ENCODE results near the gene MAP1B. TPM values are rescaled to one million over a fixed set of nuclear protein-coding genes. Genes with fewer than 3 reads are reported as not detected.

Gene MAP1B
- total and polyA plus RNA-seq, 10 of the 15 experiments (the other 5 are each of a cell fraction or from before 2014, with no cell fraction given) = 0.02 to 0.81 (median 0.06) TPM; not detected in 1

DNA sequence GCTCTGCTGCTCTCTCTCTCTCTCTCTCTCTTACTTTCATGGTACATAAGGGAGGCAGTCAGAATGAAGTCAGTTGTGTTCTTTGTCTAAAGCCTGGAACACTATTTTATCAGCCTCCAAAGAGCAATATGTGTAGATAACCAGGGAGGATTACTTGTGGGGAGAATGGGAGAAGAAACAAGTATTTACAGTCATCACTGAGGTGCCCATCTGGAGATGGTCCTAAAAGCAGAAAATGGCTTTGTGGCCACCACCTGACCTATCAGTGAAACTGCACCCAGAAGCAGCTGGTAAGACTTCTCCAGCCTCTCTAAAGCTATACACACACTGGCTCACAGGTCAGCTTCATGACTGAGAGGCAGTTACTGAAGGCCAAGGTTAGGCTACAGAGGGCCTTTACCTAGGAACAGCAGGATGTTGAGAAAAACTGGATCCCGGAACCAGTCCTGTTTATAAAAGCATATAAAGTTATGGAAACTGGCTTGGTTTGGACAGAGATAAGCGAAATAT is 137.6 kb downstream of the MAP1B start:
- SMC1A ChIA-PET (ENCODE audit: uncharacterized antibody, unreplicated experiment) = interaction anchor here (0.6 to 2.6 kb wide), 11 partner anchors 10 to 106 kb away, joined by 3 to 13 read pairs (median 4); no protein-coding TSS in a partner anchor
- H3K36me3 ChIP-seq (ENCODE audit: control insufficient read depth in 2 of 2, insufficient read depth in 2 of 2, low read length in 1 of 2) = peaks cover 0 to 6% of the 10 kb centered on the region in 2 experiments; a peak in 3 of 4 replicates
- 87% methylated on average over 2 of the region's 2 CpGs for WGBS (ENCODE audit: insufficient coverage, insufficient replicate concordance, low lambda C conversion rate, missing lambda C conversion rate)
- in situ Hi-C loops (cut with MboI) = loop anchor here (10.0 kb wide), 1 partner anchor 460 kb away; no protein-coding TSS in a partner anchor
- BruUV-seq (replicated peaks) = no TSS peak
- peaks cover 10% of the 10 kb centered on the region; the same call in 1 of the 2 replicates for H3K4me1 ChIP-seq (ENCODE audit: control insufficient read depth, insufficient read depth, low read length)
- no peaks in the 10 kb centered on the region for H3K27me3 ChIP-seq (replicated peaks in 1 of 2; ENCODE audit: control insufficient read depth in 2 of 2, insufficient read depth in 2 of 2, low read length in 1 of 2)
- no peak for TF ChIP-seq ESRRA (IDR thresholded peaks at IDR 0.05; ENCODE audit: low read length)
- peak; percentile 27; the same call in 1 of the 2 replicates for TF ChIP-seq SMC3 (IDR thresholded peaks at IDR 0.05; ENCODE audit: borderline replicate concordance, low read length)
- TF ChIP-seq, protein P1, sequence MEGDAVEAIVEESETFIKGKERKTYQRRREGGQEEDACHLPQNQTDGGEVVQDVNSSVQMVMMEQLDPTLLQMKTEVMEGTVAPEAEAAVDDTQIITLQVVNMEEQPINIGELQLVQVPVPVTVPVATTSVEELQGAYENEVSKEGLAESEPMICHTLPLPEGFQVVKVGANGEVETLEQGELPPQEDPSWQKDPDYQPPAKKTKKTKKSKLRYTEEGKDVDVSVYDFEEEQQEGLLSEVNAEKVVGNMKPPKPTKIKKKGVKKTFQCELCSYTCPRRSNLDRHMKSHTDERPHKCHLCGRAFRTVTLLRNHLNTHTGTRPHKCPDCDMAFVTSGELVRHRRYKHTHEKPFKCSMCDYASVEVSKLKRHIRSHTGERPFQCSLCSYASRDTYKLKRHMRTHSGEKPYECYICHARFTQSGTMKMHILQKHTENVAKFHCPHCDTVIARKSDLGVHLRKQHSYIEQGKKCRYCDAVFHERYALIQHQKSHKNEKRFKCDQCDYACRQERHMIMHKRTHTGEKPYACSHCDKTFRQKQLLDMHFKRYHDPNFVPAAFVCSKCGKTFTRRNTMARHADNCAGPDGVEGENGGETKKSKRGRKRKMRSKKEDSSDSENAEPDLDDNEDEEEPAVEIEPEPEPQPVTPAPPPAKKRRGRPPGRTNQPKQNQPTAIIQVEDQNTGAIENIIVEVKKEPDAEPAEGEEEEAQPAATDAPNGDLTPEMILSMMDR (IDR thresholded peaks at IDR 0.05 in 2 of 3, conservative IDR thresholded peaks at IDR 0.05 in 1 of 3; ENCODE audit: control insufficient read depth in 2 of 3, extremely low read depth in 1 of 3, insufficient read depth in 1 of 3, low read depth in 3 of 3, low read length in 3 of 3) = peak; percentile 39 to 51 (median 48); a peak in 5 of 6 replicates
- TF ChIP-seq EP300 (IDR thresholded peaks at IDR 0.05; ENCODE audit: borderline replicate concordance in 1 of 2, control insufficient read depth in 1 of 2, low read depth in 2 of 2, low read length in 2 of 2) = no peak
- TF ChIP-seq RAD21 (IDR thresholded peaks at IDR 0.05; ENCODE audit: insufficient read depth, low read depth, low read length) = peak; percentile 56
- no peak for TF ChIP-seq BACH1 (IDR thresholded peaks at IDR 0.05; ENCODE audit: borderline replicate concordance)
- no peak for TF ChIP-seq NFYA (IDR thresholded peaks at IDR 0.05; ENCODE audit: borderline replicate concordance, low read depth, low read length)
- H3K27ac ChIP-seq (ENCODE audit: control insufficient read depth, insufficient read depth) = no peak overlapping the region
- H4K20me1 ChIP-seq (ENCODE audit: control insufficient read depth, insufficient read depth) = no peaks in the 10 kb centered on the region
- H3K4me3 ChIP-seq = no peak overlapping the region
- FAIRE-seq (no peak), DNase-seq (ENCODE audit: low read depth, low spot score) (no peak), ATAC-seq (peak; percentile 95)
- RAD21 ChIA-PET (ENCODE audit: unreplicated experiment) = interaction anchor here (0.6 to 1.6 kb wide), 9 partner anchors 11 to 462 kb away, joined by 3 to 8 read pairs (median 3); no protein-coding TSS in a partner anchor
- CTCF ChIA-PET = interaction anchor here (0.6 to 2.4 kb wide), 22 partner anchors 9 to 467 kb away, joined by 3 to 19 read pairs (median 4); no protein-coding TSS in a partner anchor
- H3K4me2 ChIP-seq (ENCODE audit: control insufficient read depth, insufficient read depth) = no peak overlapping the region
- no peaks in the 10 kb centered on the region for H3K9me3 ChIP-seq (replicated peaks; ENCODE audit: control insufficient read depth, insufficient read depth, low read length)
- intact Hi-C loops (cut with micrococcal nuclease; ENCODE audit: unreplicated experiment) = loop anchor here (2.0 to 10.0 kb wide), 2 partner anchors 106 to 460 kb away; no protein-coding TSS in a partner anchor
- no peak overlapping the region for H3K9ac ChIP-seq (ENCODE audit: control insufficient read depth, insufficient read depth, low read length)
- H2AFZ ChIP-seq (ENCODE audit: control insufficient read depth, low read depth, low read length) = no peak overlapping the region
- peaks cover 3% of the 10 kb centered on the region for H3K79me2 ChIP-seq (ENCODE audit: control insufficient read depth, insufficient read depth, low read length)
- POLR2A ChIA-PET = no interaction called here

All from GM12878 (cell line).